ENCODE data around the gene ZNF296.
A peak's percentile ranks its signal among the peaks of the same experiment; 100 is the strongest.

The ZNF296 gene

GRCh38 chr19:45079063-45079910, 3.0 kb upstream of the ZNF296 start, which contains the start of gene GEMIN7:
TSS of gene GEMIN7 (plus strand) at chr19:45079260. CDS start at chr19:45090115, 10,855 bp downstream.
- DNase-seq: peak; percentile 67

DNA sequence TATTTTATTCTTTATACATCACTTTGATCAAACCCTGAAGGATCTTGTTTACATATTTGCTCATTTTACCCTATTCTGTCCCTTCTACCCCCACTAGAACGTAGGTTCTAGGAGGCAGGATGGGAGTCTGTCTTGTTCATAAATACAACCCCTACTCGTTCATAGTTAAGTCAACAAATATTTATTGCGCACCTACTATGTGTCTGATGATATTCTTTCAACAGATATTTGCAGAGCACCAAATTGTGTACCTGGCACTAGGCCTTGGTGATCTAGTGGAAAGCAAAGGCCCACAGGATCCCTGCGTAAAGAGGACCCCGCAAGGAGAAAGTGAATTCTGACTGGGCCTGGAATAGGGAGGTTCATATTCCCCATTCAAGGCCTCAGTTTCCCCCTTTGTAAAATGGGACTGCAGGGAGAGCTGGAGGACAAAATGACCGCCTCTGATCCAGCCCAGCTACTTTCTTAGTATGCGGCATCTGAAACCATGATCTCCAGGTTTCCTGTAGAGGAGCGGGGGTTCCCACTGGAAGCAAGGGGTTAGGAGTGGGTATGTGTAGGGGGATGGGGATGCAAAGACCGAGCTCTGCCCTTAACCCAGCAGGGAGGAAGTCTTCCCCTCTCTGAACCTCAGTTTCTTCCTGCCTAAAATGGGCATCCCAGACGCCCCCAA, 2.2 kb upstream of the ZNF296 start:
- no peak for DNase-seq

- no peak for DNase-seq
Measured at GRCh38 chr19:45076851-45077730, 813 bp upstream of the ZNF296 start.

DNA sequence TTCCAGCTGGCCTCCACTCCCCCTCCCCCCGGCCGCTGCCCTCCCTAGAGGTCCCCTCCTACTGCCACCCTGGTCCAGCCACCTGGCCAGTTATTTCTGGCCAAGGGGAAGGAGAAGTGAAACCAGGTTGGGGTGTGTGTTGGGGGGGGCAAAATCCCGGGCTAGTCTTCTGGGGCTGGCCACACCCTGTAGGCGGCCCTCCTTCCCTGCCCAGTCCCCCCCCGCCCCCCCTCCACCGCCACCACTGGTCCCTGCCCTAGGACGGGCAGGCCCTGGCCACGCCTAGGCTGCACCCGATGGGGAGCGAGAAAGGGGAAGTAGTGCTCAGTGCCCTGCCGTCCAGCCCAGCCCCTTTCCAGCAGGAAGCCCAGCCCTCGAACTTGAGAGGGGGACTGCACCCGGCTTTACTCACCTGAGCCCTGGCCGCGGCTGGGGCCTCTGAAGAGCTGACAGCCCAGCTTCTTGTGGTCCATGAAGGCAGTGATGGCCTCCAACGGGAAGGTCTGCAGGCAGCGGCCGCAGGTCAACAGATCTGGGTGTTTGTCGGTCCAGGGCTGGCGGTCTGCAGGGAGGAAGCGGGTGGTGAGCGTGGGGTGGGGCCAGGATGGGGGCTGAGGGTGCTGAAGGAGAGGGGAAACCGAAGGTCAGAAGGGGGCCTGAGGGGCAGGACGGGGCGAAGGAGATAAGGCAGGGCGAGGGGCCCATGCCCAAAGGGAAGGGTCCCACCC, 813 bp downstream of the ZNF296 start:
- DNase-seq: no peak

DNA sequence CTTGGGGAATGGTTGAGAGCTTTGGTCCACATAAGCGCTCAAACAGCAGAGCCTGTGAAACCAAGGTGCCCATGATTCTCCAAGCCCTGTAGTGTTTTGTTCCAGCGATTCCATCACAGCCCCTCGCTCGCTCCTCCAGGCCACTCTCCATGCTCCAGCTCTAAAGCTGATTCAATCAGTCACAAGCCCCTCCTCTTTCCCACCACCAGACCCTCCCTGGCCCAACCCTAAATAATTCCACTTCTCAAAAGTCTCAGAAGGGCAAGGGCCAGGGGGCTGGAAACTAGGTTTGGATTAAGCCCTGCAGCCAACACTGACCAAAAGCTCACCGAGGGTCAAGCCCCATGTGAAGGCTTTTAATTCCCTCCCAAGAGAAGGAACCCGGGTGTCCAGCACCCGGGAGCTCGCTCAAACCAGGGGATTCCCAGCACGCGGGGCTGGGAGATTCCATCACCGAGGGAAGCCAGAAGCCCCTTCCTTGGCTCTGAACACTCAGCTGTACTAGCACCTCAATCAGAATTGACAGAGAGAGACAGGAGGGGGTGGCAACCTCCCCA, 1.5 kb downstream of the ZNF296 start:
- no peak for DNase-seq

- no peak for DNase-seq
Measured at GRCh38 chr19:45071969-45072790, 4.1 kb downstream of the ZNF296 start.

GRCh38 chr19:45071545-45071938, 4.7 kb downstream of the ZNF296 start:
- DNase-seq: no peak

DNA sequence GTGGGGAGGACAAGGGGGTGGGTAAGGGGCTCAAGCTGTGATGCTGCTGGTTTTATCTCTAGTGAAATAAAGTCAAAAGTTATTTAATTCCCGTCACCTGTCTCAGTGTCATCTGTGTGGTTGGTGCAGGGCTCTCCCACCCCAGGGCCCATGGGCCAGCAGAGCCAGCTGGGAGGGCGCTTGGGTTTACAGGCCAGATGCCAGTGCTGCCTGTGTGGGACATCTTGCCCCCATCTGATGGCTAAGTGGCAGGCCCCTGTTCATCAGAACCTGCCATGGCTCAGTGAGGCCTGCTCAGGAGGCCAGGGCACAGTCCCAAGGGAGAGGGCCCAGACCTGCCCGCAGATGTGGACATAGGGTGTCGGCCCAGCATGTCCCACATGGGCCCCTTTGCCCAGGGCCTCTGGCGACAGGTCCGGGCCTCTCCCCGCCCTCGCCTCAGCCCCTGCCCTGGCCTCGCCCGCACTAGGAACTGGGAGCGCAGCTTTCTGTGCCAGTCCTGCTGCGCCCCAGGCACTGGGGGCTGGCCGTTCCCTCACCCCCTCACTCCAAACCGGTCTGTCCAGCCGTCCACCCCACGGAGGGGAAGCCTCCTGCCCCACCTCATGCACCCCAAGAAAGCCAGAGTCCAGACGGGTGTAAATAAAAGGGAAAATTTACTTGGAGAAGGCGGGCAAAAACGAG, 5.3 kb downstream of the ZNF296 start:
- DNase-seq: no peak

- DNase-seq: no peak
Measured at GRCh38 chr19:45070214-45070613, 6.1 kb downstream of the ZNF296 start.

GRCh38 chr19:45069056-45069455, 7.2 kb downstream of the ZNF296 start:
- no peak for DNase-seq

- DNase-seq: no peak
Measured at GRCh38 chr19:45068041-45068440, 8.2 kb downstream of the ZNF296 start.

DNA sequence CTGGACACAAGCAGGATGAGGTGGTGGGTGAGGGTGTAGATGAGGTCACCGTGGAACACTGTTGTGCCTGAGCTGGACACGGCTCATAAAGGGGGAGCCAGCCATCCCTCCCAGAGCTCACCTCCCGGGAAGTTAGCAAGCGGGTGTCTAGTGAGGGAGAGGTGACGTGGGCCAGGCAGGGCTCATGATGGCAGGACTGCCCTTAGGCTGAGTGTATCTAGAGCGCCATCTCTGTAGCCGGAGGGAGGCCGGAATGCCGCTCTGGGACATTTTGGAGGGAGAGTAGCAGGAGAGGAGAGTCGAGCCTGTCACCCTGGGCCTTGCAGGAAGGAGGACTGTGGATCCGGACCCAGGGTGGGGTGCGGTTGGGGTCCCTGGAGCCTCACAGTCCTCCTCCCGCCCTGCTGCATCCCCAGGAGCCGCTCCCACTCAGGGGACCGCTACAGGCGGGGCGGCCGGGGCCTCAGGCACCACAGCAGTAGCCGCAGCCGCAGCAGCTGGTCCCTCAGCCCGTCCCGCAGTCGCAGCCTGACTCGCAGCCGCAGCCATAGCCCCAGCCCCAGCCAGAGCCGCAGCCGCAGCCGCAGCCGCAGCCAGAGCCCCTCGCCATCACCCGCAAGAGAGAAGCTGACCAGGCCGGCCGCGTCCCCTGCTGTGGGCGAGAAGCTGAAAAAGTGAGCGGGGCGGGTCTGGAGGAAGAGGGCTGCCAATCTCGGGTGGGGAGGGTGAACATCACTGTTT, 9.2 kb downstream of the ZNF296 start:
- DNase-seq: no peak

- no peak for DNase-seq
Measured at GRCh38 chr19:45063851-45064801, 12.2 kb downstream of the ZNF296 start.

DNA sequence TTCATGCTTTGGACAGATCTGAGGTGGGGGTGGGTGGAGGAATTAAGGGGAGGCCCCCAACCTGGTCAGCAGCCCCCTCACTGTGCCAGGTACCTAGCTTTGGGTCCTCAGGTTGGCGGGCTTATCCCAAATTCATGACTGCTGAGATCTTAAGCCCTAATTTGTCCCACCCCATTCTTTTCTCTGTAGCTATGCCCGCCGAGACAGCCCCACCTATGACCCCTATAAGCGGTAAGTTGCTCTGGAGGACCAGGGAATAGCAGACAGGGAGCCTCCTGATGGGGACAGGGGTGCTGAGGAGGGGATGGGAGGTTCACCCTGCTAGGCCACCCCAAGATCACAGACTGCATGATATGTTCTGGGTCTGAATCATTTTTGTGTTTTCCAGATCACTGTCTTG, 14.3 kb downstream of the ZNF296 start:
- no peak for DNase-seq

GRCh38 chr19:45059258-45059965, 16.9 kb downstream of the ZNF296 start:
- peak; percentile 41 for DNase-seq

GRCh38 chr19:45058622-45059159, 17.6 kb downstream of the ZNF296 start:
- no peak for DNase-seq

DNA sequence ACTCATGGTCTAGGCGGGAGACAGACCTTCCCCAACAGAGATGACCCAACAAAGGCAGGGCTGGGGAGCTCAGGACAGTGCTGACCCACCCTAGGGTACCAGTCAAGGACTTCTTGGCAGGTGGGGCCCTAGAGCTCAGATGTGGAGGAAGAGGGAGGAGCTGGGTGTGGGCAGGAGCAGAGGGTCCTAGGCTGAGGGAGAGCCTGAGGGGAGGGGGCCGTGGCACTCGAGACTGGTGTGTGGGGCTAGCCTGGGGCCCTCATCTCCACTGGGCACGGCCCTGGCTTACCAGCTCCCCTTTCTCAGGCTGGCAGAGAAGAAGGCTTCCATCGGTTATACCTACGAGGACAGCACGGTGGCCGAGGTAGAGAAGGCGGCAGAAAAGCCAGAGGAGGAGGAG, 18.8 kb downstream of the ZNF296 start:
- DNase-seq: no peak

GRCh38 chr19:45056831-45057230, 19.4 kb downstream of the ZNF296 start:
- DNase-seq: no peak
